ENCODE data around the gene PIWIL4.

PIWIL4 gene

DNA sequence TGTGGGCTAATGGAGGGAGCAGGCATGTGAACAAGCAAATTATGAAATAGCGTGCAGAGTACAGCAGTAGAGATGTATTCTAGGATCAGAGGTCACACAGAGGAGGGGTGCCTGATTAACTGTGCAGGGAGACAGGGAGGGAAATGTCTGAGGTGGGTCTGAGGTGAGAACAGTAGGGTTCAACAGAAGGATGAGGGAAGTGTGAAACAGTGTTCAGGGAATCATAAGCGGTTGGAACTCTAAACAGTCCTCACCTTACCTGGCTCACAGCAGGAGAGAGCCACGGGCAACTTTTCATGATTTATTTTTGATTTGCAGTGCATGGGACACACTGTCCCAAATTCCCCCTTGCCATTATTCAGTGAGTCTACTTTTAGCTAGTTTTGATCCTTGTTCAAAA, 90.5 kb downstream of the PIWIL4 start:
- no peak overlapping the region for H3K4me3 ChIP-seq (ENCODE audit: low read depth, low read length)
- CTCF ChIA-PET, result no interaction called here
- POLR2A ChIA-PET, result no interaction called here
- no peaks in the 10 kb centered on the region for H3K4me1 ChIP-seq (ENCODE audit: control insufficient read depth, insufficient read depth, low read length)
- no peaks in the 10 kb centered on the region for H3K36me3 ChIP-seq (ENCODE audit: control insufficient read depth in 2 of 2, insufficient read depth in 1 of 2, low read length in 2 of 2)
- H3K9me3 ChIP-seq (ENCODE audit: control insufficient read depth, insufficient read depth, low read depth, low read length), result no peaks in the 10 kb centered on the region
- H3K27ac ChIP-seq (ENCODE audit: extremely low read depth, low read depth, low read length), result no peak overlapping the region
- TF ChIP-seq SETDB1 (IDR thresholded peaks at IDR 0.05; ENCODE audit: insufficient read length, low read length) (no peak), ZBTB21 (tag by site-specific recombination; IDR thresholded peaks at IDR 0.05) (no peak), ZNF391 (tag by site-specific recombination; IDR thresholded peaks at IDR 0.05; ENCODE audit: borderline replicate concordance, low read depth) (no peak), SCRT2 (tag by site-specific recombination; IDR thresholded peaks at IDR 0.05) (no peak), ZNF623 (tag by site-specific recombination; IDR thresholded peaks at IDR 0.05) (no peak)
- TF ChIP-seq, protein P1, sequence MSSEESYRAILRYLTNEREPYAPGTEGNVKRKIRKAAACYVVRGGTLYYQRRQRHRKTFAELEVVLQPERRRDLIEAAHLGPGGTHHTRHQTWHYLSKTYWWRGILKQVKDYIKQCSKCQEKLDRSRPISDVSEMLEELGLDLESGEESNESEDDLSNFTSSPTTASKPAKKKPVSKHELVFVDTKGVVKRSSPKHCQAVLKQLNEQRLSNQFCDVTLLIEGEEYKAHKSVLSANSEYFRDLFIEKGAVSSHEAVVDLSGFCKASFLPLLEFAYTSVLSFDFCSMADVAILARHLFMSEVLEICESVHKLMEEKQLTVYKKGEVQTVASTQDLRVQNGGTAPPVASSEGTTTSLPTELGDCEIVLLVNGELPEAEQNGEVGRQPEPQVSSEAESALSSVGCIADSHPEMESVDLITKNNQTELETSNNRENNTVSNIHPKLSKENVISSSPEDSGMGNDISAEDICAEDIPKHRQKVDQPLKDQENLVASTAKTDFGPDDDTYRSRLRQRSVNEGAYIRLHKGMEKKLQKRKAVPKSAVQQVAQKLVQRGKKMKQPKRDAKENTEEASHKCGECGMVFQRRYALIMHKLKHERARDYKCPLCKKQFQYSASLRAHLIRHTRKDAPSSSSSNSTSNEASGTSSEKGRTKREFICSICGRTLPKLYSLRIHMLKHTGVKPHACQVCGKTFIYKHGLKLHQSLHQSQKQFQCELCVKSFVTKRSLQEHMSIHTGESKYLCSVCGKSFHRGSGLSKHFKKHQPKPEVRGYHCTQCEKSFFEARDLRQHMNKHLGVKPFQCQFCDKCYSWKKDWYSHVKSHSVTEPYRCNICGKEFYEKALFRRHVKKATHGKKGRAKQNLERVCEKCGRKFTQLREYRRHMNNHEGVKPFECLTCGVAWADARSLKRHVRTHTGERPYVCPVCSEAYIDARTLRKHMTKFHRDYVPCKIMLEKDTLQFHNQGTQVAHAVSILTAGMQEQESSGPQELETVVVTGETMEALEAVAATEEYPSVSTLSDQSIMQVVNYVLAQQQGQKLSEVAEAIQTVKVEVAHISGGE (tag by site-specific recombination; conservative IDR thresholded peaks at IDR 0.05; ENCODE audit: low read depth), result no peak

DNA sequence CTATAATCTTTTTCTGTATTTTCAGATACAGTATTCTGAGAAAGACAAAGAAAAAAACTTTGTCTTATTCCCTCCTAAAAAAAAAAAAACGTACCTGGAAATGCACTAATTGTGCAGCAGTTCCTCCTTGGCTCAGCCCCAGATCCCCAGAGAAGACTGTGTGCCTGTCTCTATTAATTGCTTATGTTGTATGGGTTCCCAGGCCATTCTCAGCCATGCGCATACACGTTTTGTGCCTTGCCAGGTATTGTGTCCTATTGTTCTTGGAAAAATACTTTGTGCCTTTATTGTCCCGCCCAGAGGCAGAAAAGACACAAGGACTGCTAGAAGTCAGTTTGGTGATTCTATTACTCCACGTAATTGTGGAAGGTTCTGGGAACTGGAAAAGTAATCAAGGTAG, 91.2 kb downstream of the PIWIL4 start:
- Histone ChIP-seq H3K36me3 (ENCODE audit: control insufficient read depth in 2 of 2, insufficient read depth in 1 of 2, low read length in 2 of 2) (no peaks in the 10 kb centered on the region), H3K9me3 (ENCODE audit: control insufficient read depth, insufficient read depth, low read depth, low read length) (no peaks in the 10 kb centered on the region), H3K4me3 (ENCODE audit: low read depth, low read length) (no peak overlapping the region), H3K27ac (ENCODE audit: extremely low read depth, low read depth, low read length) (no peak overlapping the region), H3K4me1 (ENCODE audit: control insufficient read depth, insufficient read depth, low read length) (no peaks in the 10 kb centered on the region)
- no peak for TF ChIP-seq ZNF776 (tag by site-specific recombination; IDR thresholded peaks at IDR 0.05; ENCODE audit: borderline replicate concordance)
- TF ChIP-seq KLF7 (tag by site-specific recombination; IDR thresholded peaks at IDR 0.05; ENCODE audit: borderline replicate concordance), result no peak
- TF ChIP-seq ZNF121 (tag by site-specific recombination; IDR thresholded peaks at IDR 0.05), result no peak
- TF ChIP-seq ZFP69B (tag by site-specific recombination; IDR thresholded peaks at IDR 0.05), result no peak
- TF ChIP-seq ZNF791 (tag by site-specific recombination; IDR thresholded peaks at IDR 0.05), result no peak
- no peak for TF ChIP-seq SCRT2 (tag by site-specific recombination; IDR thresholded peaks at IDR 0.05)
- no peak for TF ChIP-seq ZFHX2 (tag by site-specific recombination; conservative IDR thresholded peaks at IDR 0.05)
- no peak for TF ChIP-seq ZBTB21 (tag by site-specific recombination; IDR thresholded peaks at IDR 0.05)
- TF ChIP-seq ZNF311 (tag by site-specific recombination; IDR thresholded peaks at IDR 0.05; ENCODE audit: borderline replicate concordance), result no peak
- TF ChIP-seq, protein P2, sequence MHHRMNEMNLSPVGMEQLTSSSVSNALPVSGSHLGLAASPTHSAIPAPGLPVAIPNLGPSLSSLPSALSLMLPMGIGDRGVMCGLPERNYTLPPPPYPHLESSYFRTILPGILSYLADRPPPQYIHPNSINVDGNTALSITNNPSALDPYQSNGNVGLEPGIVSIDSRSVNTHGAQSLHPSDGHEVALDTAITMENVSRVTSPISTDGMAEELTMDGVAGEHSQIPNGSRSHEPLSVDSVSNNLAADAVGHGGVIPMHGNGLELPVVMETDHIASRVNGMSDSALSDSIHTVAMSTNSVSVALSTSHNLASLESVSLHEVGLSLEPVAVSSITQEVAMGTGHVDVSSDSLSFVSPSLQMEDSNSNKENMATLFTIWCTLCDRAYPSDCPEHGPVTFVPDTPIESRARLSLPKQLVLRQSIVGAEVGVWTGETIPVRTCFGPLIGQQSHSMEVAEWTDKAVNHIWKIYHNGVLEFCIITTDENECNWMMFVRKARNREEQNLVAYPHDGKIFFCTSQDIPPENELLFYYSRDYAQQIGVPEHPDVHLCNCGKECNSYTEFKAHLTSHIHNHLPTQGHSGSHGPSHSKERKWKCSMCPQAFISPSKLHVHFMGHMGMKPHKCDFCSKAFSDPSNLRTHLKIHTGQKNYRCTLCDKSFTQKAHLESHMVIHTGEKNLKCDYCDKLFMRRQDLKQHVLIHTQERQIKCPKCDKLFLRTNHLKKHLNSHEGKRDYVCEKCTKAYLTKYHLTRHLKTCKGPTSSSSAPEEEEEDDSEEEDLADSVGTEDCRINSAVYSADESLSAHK (tag by site-specific recombination; IDR thresholded peaks at IDR 0.05), result no peak
- no peak for TF ChIP-seq SETDB1 (IDR thresholded peaks at IDR 0.05; ENCODE audit: insufficient read length, low read length)
- ChIA-PET POLR2A (no interaction called here), CTCF (interaction anchor here (0.6 kb wide), 1 partner anchor 1679 kb away, joined by 3 read pairs; no protein-coding TSS in a partner anchor)

DNA sequence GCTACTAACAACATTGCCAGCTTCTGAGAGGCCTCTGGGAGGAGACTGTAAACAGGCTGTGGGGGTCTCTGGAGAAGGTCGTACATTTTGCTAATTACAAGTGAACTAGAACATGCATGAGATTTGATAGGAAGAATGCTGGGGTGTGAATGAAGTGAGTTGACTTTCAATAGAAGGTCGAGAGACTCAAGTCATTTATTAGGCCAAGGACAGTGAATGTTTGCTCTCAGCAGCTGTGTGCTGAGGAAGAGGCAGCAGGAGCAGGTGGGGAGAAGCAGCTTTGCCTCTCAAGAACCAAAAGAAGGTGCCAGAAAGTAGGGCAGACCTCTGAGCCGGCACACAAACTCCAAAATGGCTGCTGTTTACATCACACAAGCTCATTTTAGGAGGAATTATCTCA, 91.7 kb downstream of the PIWIL4 start:
- no peaks in the 10 kb centered on the region for H3K9me3 ChIP-seq (ENCODE audit: control insufficient read depth, insufficient read depth, low read depth, low read length)
- CTCF ChIA-PET, result interaction anchor here (0.6 kb wide), 1 partner anchor 1678 kb away, joined by 3 read pairs; no protein-coding TSS in a partner anchor
- H3K4me3 ChIP-seq (ENCODE audit: low read depth, low read length), result no peak overlapping the region
- no peak overlapping the region for H3K27ac ChIP-seq (ENCODE audit: extremely low read depth, low read depth, low read length)
- no peaks in the 10 kb centered on the region for H3K4me1 ChIP-seq (ENCODE audit: control insufficient read depth, insufficient read depth, low read length)
- TF ChIP-seq SALL2 (tag by site-specific recombination; IDR thresholded peaks at IDR 0.05; ENCODE audit: borderline replicate concordance) (no peak), ZNF174 (tag by site-specific recombination; IDR thresholded peaks at IDR 0.05) (no peak), ZFP3 (tag by site-specific recombination; IDR thresholded peaks at IDR 0.05; ENCODE audit: low read depth) (no peak)
- POLR2A ChIA-PET, result no interaction called here
- no peaks in the 10 kb centered on the region for H3K36me3 ChIP-seq (ENCODE audit: control insufficient read depth in 2 of 2, insufficient read depth in 1 of 2, low read length in 2 of 2)
